K562 (cell line): ENCODE results near the gene ITGB6. TPM values are rescaled to one million over a fixed set of nuclear protein-coding genes. Genes with fewer than 3 reads are reported as not detected.

Source experiments
- ATAC-seq: fragments of 200-7000 bp; cut with Tn5 transposase; 3 replicates; pipeline ENCODE4 v1.9.1; 2020; ENCODE audit warnings: moderate library complexity
- BruUV-seq: library from RNA; stranded (reverse); fragments of 400-500 nt; replicated peaks from 2 replicates; lab custom pipeline; 2021; lab: Mats Ljungman, UMichigan
- CTCF ChIA-PET: fragments of 300-600 bp; formaldehyde crosslinking; extraction: SDS; loops from one replicate; lab custom pipeline; 2021; ENCODE audit warnings: low intra/inter-chr PET ratio; lab: Yijun Ruan, JAX
- POLR2A ChIA-PET: fragments of 300-600, 350-650 bp; sonication (Branson Sonifier 250); formaldehyde crosslinking; extraction: SDS; loops from one replicate; lab custom pipeline; 2021; ENCODE audit warnings: antibody characterized with exemption, inconsistent platforms; lab: Yijun Ruan, JAX
- DNase-seq, 4 experiments: peaks; one replicate each; pipeline versions ENCODE4 v3.0.0 to v3.0.0-alpha.2; 2011 to 2018; ENCODE audit warnings: low spot score in 3 of 4, mixed read lengths in 3 of 4; ENCODE audit errors: extremely low read depth in 1 of 4
- FAIRE-seq: peaks from 2 replicates; lab custom pipeline; 2011; peaks lifted over from hg19 to GRCh38; lab: Jason Lieb, UNC
- H2AFZ ChIP-seq: 2 replicates; pipeline ENCODE4 v1.6.0; 2011; ENCODE audit warnings: low read depth, low read length, control low read depth, inconsistent platforms
- H3K27ac ChIP-seq: fragments of 200-600 bp; 3 replicates; pipeline ENCODE4 v1.8.0; 2011; ENCODE audit warnings: low read depth, mild to moderate bottlenecking, control low read depth, inconsistent platforms, low read length, moderate library complexity, mixed read lengths; ENCODE audit errors: extremely low read depth
- H3K27me3 ChIP-seq, 2 experiments: fragments of 300-600 bp in 1 of 2; 2 replicates in 1 of 2; 3 replicates in 1 of 2; pipeline versions ENCODE4 v1.6.0 to v1.8.0; 2011; ENCODE audit warnings: inconsistent platforms in 2 of 2, low read length in 2 of 2, mild to moderate bottlenecking in 1 of 2, mixed read lengths in 1 of 2, moderate library complexity in 1 of 2; ENCODE audit not compliant: control insufficient read depth in 2 of 2, insufficient read depth in 2 of 2
- H3K36me3 ChIP-seq: fragments of 300-600 bp; 3 replicates; pipeline ENCODE4 v1.8.0; 2011; ENCODE audit warnings: mild to moderate bottlenecking, low read length, inconsistent platforms; ENCODE audit not compliant: control insufficient read depth, insufficient read depth
- H3K4me1 ChIP-seq, 2 experiments: fragments of 200-600 bp in 1 of 2; replicated peaks in 1 of 2; 2 replicates in 1 of 2; 3 replicates in 1 of 2; pipeline versions ENCODE4 v1.5.1 to v1.8.0; 2011; ENCODE audit warnings: inconsistent platforms in 2 of 2, low read length in 2 of 2, mild to moderate bottlenecking in 1 of 2, mixed read lengths in 1 of 2, moderate library complexity in 1 of 2; ENCODE audit not compliant: control insufficient read depth in 2 of 2, insufficient read depth in 2 of 2
- H3K4me2 ChIP-seq: 2 replicates; pipeline ENCODE4 v1.6.1; 2011; ENCODE audit warnings: low read length, control low read depth, inconsistent platforms, mixed read lengths; ENCODE audit not compliant: insufficient read depth
- H3K4me3 ChIP-seq: fragments of 200-600 bp; sonication (generic), shearing (Covaris generic); 2 replicates; pipeline ENCODE4 v1.5.1; 2016; ENCODE audit warnings: control low read depth, inconsistent platforms
- H3K79me2 ChIP-seq: fragments of 200-600 bp; 3 replicates; pipeline ENCODE4 v1.8.0; 2011; ENCODE audit warnings: low read length, inconsistent platforms; ENCODE audit not compliant: control insufficient read depth, insufficient read depth
- H3K9ac ChIP-seq, 2 experiments: 2 replicates each; pipeline versions ENCODE4 v1.6.0 to v1.6.1; 2011; ENCODE audit warnings: low read depth in 2 of 2, low read length in 2 of 2, control low read depth in 1 of 2, inconsistent platforms in 1 of 2, mild to moderate bottlenecking in 1 of 2, mixed read lengths in 1 of 2; ENCODE audit not compliant: insufficient read depth in 1 of 2
- H3K9me1 ChIP-seq: one replicate; pipeline ENCODE4 v1.6.0; 2011; ENCODE audit warnings: inconsistent platforms, mild to moderate bottlenecking, low read length, moderate library complexity; ENCODE audit not compliant: control insufficient read depth, insufficient read depth
- H3K9me3 ChIP-seq: replicated peaks from 2 replicates; pipeline ENCODE4 v1.5.1; 2011; ENCODE audit warnings: low read depth, low read length, inconsistent platforms; ENCODE audit not compliant: control insufficient read depth, insufficient read depth
- H4K20me1 ChIP-seq: replicated peaks from 2 replicates; pipeline ENCODE4 v1.6.1; 2011; ENCODE audit warnings: low read length, inconsistent platforms, mixed read lengths; ENCODE audit not compliant: control insufficient read depth, insufficient read depth
- ASH1L ChIP-seq: fragments of 450-650 bp; IDR thresholded peaks from 2 replicates; pipeline ENCODE4 v1.6.1; 2018; ENCODE audit warnings: borderline replicate concordance, mild to moderate bottlenecking, low read depth; ENCODE audit not compliant: partially characterized antibody
- GATA2 ChIP-seq: sonication (generic); formaldehyde crosslinking; IDR thresholded peaks from 2 replicates; pipeline ENCODE4 v1.4.0; 2020; ENCODE audit warnings: mild to moderate bottlenecking, missing genetic modification reagents
- GATAD2B ChIP-seq: fragments of 450-650 bp; IDR thresholded peaks from 2 replicates; pipeline ENCODE4 v1.6.1; 2017; ENCODE audit warnings: mild to moderate bottlenecking, borderline replicate concordance
- MNT ChIP-seq, 2 experiments: fragments of 450-650 bp; conservative IDR thresholded peaks; 2 replicates each; pipeline ENCODE4 v1.6.1; 2017; ENCODE audit warnings: mild to moderate bottlenecking in 2 of 2, moderate library complexity in 2 of 2
- SLC30A9 ChIP-seq: fragments of 250-450 bp; sonication (Bioruptor Pico); IDR thresholded peaks from 2 replicates; pipeline ENCODE4 v1.8.0; 2022; ENCODE audit warnings: mild to moderate bottlenecking, moderate library complexity
- ZFPM2 ChIP-seq: fragments of 250-450 bp; sonication (Bioruptor Pico); IDR thresholded peaks from 2 replicates; pipeline ENCODE4 v1.5.1; 2022; ENCODE audit warnings: mild to moderate bottlenecking
- ZNF143 ChIP-seq: sonication (generic); formaldehyde crosslinking; IDR thresholded peaks from 2 replicates; pipeline ENCODE4 v1.9.0; 2022; ENCODE audit warnings: mild to moderate bottlenecking, missing genetic modification reagents
- ZNF436 ChIP-seq: fragments of 250-450, 450-650 bp; sonication (Bioruptor Pico); formaldehyde crosslinking; IDR thresholded peaks from 2 replicates; pipeline ENCODE4 v1.7.0; 2020; ENCODE audit warnings: mild to moderate bottlenecking
- ZNF766 ChIP-seq: fragments of 200-800 bp; sonication (Bioruptor generic); conservative IDR thresholded peaks from 2 replicates; pipeline ENCODE4 v1.6.1; 2016; ENCODE audit warnings: missing genetic modification characterization, missing compliant biosample characterization
- WGBS: fragments of 100-300 bp; shearing (Covaris generic); methylation state at CpG from one replicate; pipeline ENCODE4 v1.1.6; 2016; ENCODE audit warnings: low coverage, mixed read lengths; ENCODE audit not compliant: insufficient coverage; ENCODE audit errors: missing lambda C conversion rate; 5-methylcytosine and 5-hydroxymethylcytosine counted together
- in situ Hi-C: fragments of 300-500 bp; cut with MboI; formaldehyde crosslinking; loops from 4 replicates; pipeline ENCODE4 v1.15.0; 2018; ENCODE audit warnings: inconsistent platforms, mixed read lengths
- intact Hi-C: fragments of 100-400 bp; cut with micrococcal nuclease; formaldehyde crosslinking; loops from 2 replicates; pipeline ENCODE4 v1.14.2; 2022
- polyA plus RNA-seq, 8 experiments: library from polyadenylated mRNA; depleted of rRNA in 4 of 8; stranded (reverse) in 5 of 8; unstranded in 3 of 8; fragments of >200 nt; fragmentation: Nextera tagmentation in 2 of 8; fragmentation: Illumina TruSeq in 1 of 8; extraction: Ambion mirVana in 2 of 8; extraction: Trizol in 1 of 8; gene quantifications; 2 replicates each; pipeline versions ENCODE4 v1.2.1 to v1.2.3, GENCODE V29; 2011 to 2014; ENCODE audit warnings: inconsistent platforms in 1 of 8, missing spikeins in 1 of 8
- total RNA-seq, 7 experiments: library from RNA; depleted of rRNA in 6 of 7; stranded (reverse); fragments of >200 nt in 6 of 7; fragmentation: Illumina TruSeq in 2 of 7; extraction: Trizol in 2 of 7; gene quantifications; 2 replicates each; pipeline versions ENCODE4 v1.2.1 to v1.2.3, GENCODE V29; 2011 to 2021; ENCODE audit warnings: low replicate concordance in 1 of 7
- TF ChIP-seq, protein P1 (sequence below): IDR thresholded peaks from 2 replicates; pipeline ENCODE4 v1.6.1; 2012; ENCODE audit warnings: low read depth, low read length, improper control_type of control experiment, borderline replicate concordance
- TF ChIP-seq, protein P2 (sequence below): fragments of 450-650 bp; IDR thresholded peaks from 2 replicates; pipeline ENCODE4 v1.6.1; 2018; ENCODE audit not compliant: partially characterized antibody
- TF ChIP-seq, protein P3 (sequence below): fragments of 250-450 bp; sonication (Bioruptor Pico); IDR thresholded peaks from 2 replicates; pipeline ENCODE4 v1.9.0; 2021; ENCODE audit warnings: mild to moderate bottlenecking, inconsistent platforms

Gene ITGB6
- total and polyA plus RNA-seq, 9 of the 15 experiments (the other 6 are each of a cell fraction or from before 2014, with no cell fraction given) = 0.18 TPM; not detected in 8

DNA sequence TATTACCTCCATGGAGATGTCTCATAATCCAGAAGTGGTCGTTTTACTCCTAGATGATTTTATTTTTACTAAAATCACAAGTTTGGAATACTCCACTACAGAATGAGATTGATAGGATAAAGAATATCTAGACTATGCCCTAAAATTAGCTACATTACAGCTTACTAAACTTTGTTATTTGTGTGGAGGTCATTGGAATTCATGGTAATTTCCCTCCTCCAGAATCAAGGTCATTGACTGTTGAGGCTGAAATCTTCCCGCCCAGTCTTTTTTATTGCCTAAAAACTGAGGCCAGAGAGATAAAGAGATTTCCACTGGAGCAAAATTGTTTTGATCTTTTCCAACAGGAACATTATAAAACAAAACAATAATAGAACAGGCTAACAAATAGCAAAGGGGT lies 35.0 kb downstream of the ITGB6 start:
- Histone ChIP-seq H3K9ac (no peak overlapping the region), H4K20me1 (no peaks in the 10 kb centered on the region), H3K4me3 (no peak overlapping the region), H3K27ac (no peak overlapping the region), H3K36me3 (no peaks in the 10 kb centered on the region), H3K9me1 (no peaks in the 10 kb centered on the region), H3K4me2 (no peak overlapping the region), H3K4me1 (no peaks in the 10 kb centered on the region), H3K79me2 (no peaks in the 10 kb centered on the region), H3K27me3 (no peaks in the 10 kb centered on the region), H2AFZ (no peak overlapping the region), H3K9me3 (no peaks in the 10 kb centered on the region)
- in situ Hi-C loops = no loop called here
- intact Hi-C loops = no loop called here
- FAIRE-seq (no peak), DNase-seq (no peak), ATAC-seq (no peak)
- CTCF ChIA-PET = no interaction called here
- no TSS peak for BruUV-seq
- 0% methylated on average over 2 of the region's 2 CpGs for WGBS
- POLR2A ChIA-PET = no interaction called here
- TF ChIP-seq ZFPM2 (CRISPR knock-in tag) (no peak), SLC30A9 (CRISPR knock-in tag) (no peak), GATA2 (CRISPR knock-in tag) (no peak), ASH1L (no peak), ZNF143 (CRISPR knock-in tag) (no peak), ZNF766 (CRISPR knock-in tag) (no peak), MNT (conservative IDR thresholded peaks at IDR 0.05) (no peak), ZNF436 (no peak), GATAD2B (no peak)
- TF ChIP-seq, protein P1, sequence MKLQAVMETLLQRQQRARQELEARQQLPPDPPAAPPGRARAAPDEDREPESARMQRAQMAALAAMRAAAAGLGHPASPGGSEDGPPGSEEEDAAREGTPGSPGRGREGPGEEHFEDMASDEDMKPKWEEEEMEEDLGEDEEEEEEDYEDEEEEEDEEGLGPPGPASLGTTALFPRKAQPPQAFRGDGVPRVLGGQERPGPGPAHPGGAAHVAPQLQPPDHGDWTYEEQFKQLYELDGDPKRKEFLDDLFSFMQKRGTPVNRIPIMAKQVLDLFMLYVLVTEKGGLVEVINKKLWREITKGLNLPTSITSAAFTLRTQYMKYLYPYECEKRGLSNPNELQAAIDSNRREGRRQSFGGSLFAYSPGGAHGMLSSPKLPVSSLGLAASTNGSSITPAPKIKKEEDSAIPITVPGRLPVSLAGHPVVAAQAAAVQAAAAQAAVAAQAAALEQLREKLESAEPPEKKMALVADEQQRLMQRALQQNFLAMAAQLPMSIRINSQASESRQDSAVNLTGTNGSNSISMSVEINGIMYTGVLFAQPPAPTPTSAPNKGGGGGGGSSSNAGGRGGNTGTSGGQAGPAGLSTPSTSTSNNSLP = no peak
- TF ChIP-seq, protein P2, sequence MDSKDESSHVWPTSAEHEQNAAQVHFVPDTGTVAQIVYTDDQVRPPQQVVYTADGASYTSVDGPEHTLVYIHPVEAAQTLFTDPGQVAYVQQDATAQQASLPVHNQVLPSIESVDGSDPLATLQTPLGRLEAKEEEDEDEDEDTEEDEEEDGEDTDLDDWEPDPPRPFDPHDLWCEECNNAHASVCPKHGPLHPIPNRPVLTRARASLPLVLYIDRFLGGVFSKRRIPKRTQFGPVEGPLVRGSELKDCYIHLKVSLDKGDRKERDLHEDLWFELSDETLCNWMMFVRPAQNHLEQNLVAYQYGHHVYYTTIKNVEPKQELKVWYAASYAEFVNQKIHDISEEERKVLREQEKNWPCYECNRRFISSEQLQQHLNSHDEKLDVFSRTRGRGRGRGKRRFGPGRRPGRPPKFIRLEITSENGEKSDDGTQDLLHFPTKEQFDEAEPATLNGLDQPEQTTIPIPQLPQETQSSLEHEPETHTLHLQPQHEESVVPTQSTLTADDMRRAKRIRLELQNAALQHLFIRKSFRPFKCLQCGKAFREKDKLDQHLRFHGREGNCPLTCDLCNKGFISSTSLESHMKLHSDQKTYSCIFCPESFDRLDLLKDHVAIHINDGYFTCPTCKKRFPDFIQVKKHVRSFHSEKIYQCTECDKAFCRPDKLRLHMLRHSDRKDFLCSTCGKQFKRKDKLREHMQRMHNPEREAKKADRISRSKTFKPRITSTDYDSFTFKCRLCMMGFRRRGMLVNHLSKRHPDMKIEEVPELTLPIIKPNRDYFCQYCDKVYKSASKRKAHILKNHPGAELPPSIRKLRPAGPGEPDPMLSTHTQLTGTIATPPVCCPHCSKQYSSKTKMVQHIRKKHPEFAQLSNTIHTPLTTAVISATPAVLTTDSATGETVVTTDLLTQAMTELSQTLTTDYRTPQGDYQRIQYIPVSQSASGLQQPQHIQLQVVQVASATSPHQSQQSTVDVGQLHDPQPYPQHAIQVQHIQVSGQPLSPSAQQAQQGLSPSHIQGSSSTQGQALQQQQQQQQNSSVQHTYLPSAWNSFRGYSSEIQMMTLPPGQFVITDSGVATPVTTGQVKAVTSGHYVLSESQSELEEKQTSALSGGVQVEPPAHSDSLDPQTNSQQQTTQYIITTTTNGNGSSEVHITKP = no peak
- TF ChIP-seq, protein P3, sequence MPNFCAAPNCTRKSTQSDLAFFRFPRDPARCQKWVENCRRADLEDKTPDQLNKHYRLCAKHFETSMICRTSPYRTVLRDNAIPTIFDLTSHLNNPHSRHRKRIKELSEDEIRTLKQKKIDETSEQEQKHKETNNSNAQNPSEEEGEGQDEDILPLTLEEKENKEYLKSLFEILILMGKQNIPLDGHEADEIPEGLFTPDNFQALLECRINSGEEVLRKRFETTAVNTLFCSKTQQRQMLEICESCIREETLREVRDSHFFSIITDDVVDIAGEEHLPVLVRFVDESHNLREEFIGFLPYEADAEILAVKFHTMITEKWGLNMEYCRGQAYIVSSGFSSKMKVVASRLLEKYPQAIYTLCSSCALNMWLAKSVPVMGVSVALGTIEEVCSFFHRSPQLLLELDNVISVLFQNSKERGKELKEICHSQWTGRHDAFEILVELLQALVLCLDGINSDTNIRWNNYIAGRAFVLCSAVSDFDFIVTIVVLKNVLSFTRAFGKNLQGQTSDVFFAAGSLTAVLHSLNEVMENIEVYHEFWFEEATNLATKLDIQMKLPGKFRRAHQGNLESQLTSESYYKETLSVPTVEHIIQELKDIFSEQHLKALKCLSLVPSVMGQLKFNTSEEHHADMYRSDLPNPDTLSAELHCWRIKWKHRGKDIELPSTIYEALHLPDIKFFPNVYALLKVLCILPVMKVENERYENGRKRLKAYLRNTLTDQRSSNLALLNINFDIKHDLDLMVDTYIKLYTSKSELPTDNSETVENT (CRISPR knock-in tag) = no peak
